Endometrial microvascular endothelial cells (primary cell): ENCODE measurements around the gene ANOS1. TPM values are rescaled to one million over a fixed set of nuclear protein-coding genes. Genes with fewer than 3 reads are reported as not detected.
"Not testable (repeated sequence)": the region's sequence is repeated elsewhere in the genome, so short reads cannot be mapped to it uniquely, and the experiment has no call there.

Source experiments
- in situ Hi-C: cut with HindIII; loops from 2 replicates; pipeline ENCODE4 v1.10.0; 2017; ENCODE audit warnings: low sequenced_read_pairs, low pct_unique_long_range_greater_than_20kb; ENCODE audit errors: inconsistent ontology term
- total RNA-seq: library from RNA; depleted of rRNA; stranded (reverse); fragments of >200 nt; gene quantifications from one replicate; pipeline ENCODE4 v1.2.3, GENCODE V29; 2015; ENCODE audit errors: inconsistent ontology term

ANOS1 gene
- total RNA-seq, 1 donor from 2014 or later: 0.28 TPM

DNA sequence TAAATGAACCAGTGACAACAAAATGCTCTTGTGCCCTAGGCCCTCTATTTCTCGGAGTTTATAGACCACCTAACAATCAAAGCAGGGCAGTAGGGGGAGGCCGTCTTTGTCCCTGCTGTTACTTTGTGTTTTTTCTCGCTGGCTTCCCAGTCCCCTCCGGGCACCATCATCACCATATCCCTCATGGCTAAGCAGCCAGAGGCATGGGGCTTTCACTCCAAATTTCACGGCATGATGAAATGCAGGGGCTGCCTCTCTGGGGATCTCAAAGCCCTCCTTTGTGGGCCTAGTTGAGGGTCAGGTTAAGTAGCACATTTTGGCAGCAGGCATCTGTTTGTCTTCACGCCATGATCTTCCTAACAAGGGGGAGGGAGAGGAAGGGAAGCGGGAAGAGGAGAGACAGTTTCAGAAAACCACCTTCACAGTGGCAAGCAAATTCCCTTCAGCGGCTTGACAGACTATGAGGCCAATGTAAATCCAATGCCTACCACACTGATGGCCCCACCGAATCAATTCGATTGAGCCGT, 91.9 kb downstream of the ANOS1 start:
- in situ Hi-C loops: no loop called here

DNA sequence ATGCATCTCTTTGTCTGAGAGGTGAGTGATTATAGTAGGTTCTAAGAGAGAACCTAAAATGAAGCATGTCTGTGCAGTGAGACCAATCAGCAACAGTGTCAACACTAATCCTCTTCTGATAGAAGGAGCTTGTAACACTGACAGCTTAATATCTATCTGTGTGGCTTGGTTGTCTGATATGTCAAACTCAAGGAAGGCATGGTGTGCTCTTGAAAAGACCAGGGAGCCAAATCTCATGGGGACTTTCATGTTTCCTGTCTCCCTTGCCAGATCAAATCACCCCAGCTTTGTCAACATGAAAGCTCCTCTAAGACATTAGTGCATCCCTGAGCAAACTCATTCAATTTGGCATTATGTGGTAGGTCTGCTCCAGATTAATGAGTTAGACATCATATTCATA, 95.4 kb downstream of the ANOS1 start:
- in situ Hi-C loops: no loop called here

DNA sequence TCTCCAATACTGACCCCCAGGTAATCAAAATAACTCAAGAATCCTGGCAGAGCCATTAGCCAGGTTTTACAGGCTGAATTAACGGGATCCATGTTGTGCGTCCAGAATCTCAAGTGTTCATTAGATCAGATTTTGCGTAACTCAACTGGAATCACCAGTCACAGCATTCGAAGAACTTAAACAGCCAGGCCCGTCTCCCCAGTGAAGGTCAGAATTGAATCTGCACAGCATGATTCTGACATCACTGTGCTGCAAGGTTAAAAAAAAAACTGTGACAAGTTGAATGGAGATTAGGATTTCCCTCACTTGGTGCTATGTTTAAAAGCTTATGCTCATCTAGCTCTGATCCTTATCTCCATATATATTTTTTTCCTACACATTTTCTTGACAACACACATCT, 96.1 kb downstream of the ANOS1 start:
- in situ Hi-C loops: no loop called here

DNA sequence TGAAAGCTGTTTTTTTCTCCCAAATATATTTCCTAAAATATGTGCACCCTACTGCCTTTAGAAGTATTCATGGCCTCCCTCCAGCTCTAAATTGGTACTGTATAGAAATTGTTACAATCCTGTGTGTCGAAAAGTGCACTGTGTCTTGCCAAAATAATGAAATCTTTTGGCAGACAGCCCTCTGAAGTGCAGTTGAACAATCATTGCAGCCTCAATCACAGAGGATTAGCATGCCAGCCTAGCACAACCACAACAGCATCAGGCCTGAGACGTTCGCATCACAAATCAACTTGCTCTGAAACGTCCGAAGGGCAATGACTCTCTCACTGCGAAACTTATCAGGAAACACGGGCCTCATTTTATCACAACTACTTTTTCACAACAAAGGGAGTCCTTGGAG, 99.0 kb downstream of the ANOS1 start:
- in situ Hi-C loops: no loop called here

DNA sequence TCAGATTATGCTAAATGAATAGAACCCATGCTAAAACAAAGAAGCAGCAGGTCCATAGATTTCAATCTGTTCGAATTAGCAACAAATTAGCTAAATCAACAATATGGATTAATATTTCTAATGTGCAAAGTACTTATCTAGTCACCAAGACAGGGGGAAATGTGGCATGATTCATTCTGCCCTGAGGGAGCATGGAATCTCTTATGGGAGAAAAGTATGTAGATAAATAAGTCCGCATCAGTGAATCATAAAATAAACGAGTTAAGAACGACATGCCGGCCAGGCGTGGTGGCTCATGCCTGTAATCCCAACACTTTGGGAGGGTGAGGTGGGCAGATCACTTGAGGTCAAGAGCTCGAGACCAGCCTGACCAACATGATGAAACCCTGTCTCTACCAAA, 102.1 kb downstream of the ANOS1 start:
- in situ Hi-C loops: no loop called here

DNA sequence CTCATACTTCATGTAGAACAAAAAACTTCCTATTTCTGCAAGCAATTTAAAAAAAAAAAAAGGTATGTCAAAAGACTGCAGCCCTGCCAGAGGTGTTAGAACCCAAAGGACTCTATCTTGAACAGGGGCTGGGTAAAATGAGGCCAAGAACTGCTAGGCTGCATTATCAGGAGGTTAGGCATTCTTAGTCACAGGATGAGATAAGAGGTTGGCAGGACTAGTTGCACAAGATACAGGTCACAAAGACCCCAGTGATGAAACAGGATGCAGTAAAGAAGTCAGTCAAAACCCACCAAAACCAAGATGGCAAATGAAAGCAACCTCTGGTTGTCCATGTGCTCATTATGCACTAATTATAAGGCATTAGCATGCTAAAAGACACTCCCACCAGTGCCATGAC, 104.1 kb downstream of the ANOS1 start:
- in situ Hi-C loops: no loop called here

DNA sequence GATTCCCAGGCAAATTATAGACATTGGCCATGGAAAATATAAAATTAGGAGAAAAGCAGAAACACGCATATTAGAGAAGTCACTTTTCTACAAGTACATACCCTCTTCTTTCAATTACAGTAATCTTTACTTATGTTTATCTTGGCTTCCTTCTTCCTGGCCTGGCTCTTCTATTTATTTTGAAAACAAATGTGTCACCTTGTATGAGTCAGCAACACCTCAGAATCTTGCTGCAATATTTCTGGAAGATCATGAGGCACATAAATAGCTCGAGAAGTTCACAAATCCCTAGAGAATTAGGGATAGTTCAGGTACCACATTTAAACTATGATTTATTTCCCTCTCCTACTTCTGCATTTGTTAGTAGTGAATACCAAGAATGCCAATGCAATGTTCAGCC, 124.6 kb downstream of the ANOS1 start:
- in situ Hi-C loops: no loop called here

DNA sequence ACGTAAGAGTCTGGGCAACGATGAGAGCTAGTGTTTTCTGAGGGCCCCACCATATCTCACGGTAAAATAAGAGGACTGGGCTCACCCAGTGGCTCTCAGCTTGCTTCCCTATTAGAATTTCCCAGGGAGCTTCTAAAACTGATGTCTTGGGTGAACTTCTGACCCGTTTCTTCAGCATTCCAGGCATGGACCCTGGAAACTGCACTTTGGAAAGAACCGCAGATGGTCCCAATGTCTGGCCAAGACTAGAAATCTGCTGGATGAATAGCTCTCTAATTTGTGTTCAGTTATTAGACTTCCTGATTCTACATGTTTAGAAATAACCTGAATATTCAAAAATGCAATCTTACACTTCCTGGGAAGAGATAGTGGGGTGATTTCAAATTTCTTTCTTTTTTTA, 127.8 kb downstream of the ANOS1 start:
- in situ Hi-C loops: no loop called here

DNA sequence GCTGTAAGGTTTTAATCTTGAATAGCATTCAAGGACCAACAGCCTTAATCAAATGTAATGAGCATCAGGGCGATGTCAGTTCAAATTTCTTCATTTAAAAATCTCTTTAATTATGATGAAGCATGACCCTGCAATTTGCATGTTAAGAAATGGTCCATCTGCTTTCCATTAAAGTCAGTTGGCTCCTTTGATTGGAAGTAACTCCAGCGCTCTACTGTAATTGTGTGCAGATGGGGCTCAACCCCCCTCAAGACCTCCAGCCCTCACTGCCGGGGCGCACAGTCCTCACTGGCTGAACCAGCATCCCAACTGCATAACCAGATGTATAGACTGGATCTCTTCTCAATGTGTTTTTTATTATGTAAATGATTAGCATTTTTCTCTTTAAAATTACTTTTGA, 140.4 kb downstream of the ANOS1 start:
- in situ Hi-C loops: no loop called here

DNA sequence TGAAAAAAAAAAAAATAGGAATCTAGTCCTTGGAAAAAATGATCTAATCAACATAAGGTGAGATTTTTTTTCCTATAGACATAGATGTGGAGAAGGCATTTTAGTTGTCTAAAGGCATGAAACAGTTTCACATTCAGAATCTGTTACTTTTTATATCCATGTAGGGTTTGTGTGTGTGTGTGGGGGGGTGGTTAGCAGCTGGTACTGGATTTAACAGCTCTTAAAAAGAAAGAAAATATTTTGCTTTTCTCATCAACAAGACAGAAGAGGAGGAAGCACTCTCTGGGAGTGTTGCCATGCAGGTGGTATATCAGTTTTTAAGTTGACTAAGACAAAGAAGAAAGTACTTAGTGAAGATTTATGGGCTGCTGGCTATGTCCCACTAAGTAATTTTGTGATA, 145.0 kb downstream of the ANOS1 start:
- in situ Hi-C loops: no loop called here

DNA sequence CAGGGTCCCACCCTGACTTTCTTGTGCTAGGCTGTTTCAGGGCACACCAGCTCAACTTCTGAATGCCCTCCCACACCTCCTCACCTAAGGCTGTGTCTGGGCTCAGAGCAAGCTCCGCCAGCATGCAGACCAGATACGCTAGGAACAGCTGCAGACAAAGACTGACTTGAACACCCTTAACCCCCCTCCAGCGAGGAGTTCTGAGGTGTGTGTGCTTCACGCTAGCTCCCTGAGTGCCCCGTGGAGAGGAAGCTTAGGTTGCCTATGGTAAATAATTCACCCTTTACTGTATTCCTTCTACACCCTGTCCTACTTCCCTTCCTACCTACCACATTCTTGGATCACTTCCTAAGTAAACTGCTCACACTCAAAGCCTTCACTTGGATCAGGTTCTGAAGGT, 152.3 kb downstream of the ANOS1 start:
- in situ Hi-C loops: no loop called here

DNA sequence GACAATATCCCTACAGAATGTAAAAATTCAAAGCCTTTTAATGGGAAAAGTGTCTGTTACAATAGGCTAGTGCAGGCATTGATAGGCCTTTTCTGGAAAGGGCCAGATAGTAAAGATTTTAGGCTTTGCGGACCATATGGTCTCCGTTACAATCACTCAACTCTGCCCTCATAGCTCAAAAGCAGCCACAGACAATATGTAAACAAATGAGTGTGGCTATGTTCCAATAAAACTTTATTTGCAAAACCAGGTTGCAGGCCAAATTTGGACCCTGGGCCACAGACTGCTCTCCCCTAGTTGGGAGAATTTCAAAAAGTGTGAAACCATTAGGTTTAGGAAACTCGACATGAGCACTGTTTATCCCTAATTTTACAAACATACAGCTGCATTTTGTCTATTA, 155.1 kb downstream of the ANOS1 start:
- in situ Hi-C loops: no loop called here

DNA sequence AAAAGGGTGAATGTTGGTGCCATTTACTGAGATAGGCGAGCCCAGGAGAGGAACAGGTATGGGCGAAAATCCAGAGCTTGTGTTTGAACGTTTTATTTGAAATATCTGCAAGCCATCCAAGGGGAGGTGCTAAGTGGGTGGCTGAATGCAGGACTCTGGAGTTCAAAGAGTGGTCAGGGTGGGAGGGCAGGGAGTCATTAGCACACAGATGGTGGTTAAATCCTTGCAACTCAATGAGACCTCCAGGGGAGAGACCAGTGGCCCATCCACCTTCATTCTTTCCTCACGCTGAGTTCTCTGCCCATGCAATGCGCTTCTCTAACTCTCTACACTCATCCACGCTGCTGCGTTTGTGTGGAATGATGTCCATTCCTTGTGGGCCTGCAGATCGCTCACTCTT, 166.2 kb downstream of the ANOS1 start:
- in situ Hi-C loops: no loop called here

DNA sequence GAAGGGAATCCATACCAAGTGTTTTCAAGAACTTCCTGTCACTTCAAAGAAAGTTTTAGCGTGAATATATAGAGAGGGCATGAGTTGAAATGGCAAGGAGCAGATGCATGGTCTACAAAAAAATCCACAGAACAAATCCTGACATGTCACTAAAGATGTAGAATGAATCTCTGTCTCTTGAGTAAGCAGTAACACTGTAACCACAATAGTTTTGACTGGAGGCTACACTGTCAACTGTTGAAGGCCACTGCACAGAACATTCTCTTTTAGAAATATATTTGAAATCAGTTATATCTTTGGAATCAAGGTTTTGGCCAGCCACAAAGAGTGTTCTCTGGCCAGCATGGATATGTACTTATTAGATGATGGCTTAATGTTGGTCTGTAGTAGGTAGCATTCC, 183.5 kb downstream of the ANOS1 start:
- in situ Hi-C loops: no loop called here

DNA sequence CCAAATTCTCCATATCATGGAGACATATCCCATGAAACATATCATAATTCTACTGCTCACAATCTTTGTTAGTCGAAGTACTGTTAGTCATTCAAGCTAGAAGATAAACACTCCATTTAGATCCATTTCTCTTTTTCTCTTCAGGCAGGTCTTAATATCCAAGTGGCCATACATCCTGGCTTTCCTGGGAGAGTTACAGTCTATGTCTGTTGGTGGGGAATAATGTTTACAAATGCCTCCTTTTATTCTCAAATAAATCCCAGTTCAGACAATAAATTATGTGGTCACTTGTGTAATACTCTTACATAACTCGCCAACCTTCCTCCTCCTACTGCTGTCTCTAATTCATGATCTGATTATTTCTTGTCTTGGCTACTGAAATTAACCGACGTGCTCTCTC, 185.2 kb downstream of the ANOS1 start:
- in situ Hi-C loops: no loop called here

DNA sequence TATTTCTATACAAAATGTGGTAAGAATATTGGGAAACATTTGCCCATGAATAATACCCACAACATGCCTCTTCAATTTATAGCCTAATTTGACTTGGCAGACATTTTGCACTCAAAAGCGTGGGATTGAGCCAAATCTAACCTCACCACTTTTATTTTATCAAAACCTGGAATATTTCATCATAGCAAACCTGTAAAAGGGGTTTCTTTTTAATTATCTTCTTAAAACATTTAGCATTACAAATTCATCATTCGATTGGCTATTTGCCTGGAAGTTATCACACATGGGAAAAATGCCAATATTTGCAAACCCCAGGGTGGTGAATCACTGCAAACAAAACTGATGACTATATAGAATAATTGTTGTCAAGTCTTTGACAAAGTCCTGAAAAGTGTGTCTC, 211.1 kb downstream of the ANOS1 start:
- in situ Hi-C loops: no loop called here

DNA sequence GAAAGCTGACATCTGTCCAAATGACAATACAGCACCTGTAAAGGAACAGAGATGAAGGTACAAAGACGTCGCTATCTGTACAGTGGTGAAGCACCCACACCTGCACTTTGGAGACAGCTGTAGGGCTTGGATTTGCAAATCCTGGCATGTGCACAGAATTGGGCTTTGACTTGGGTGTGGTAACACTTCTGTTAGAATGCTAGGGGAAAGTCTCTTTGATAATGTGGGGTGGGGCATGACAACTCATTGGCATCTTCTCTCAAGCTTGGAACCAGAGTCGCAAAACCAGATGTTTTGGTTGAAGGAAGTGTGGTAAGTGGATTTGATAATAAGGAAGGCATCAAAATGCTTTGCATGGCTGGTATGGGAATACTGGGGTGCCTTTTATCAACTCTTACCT, 211.8 kb downstream of the ANOS1 start:
- in situ Hi-C loops: no loop called here

DNA sequence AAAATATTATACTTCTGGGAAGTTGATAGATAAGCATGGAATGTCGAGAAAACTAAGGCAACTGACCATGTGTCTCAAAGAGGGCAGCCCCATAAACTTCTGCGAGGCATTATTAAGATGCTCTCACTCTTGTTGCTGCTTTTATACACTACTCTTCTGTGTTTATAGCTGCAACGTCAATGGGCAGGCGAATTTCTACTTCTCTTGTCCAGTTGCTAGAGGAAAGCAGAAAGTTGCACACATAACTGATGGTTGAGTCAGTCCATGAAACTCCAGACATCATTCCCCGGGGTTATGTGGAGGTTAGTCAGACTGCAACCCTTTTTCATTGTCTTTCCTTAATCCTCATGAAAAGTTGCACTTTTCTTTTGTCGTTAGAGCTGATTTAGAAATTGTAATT, 227.5 kb downstream of the ANOS1 start:
- in situ Hi-C loops: no loop called here

DNA sequence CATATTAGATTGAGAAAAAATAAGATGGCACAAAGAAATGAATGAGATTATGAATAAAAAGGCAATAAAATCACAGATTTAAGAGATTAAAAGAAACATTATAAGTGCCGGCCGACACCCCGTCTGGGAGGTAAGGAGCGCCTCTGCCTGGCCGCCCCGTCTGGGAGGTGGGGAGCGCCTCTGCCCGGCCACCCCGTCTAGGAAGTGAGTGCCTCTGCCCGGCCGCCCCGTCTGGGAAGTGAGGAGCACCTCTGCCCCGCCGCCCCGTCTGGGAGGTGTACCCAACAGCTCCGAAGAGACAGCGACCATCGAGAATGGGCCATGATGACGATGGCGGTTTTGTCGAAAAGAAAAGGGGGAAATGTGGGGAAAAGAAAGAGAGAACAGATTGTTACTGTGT, 229.8 kb downstream of the ANOS1 start:
- in situ Hi-C loops: not testable (repeated sequence)

DNA sequence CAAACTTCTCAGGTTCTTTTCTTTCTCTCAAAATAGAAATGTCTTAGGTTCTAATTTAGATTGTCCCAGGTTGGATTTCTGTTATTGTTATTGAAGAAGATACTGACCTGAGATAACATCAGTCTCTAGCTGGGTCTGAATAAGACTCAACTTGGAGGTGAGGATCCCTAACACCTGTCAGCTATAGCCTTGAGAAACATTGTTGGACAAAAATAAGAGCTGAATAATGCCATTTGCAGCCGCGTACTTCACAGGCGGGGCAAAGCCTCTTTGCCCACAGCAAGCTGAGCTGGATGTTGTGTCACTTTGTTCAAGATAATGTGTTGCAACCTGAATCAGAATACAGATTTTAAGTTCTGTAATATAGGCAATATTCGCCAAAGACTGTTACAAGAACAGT, 231.7 kb downstream of the ANOS1 start:
- in situ Hi-C loops: no loop called here

DNA sequence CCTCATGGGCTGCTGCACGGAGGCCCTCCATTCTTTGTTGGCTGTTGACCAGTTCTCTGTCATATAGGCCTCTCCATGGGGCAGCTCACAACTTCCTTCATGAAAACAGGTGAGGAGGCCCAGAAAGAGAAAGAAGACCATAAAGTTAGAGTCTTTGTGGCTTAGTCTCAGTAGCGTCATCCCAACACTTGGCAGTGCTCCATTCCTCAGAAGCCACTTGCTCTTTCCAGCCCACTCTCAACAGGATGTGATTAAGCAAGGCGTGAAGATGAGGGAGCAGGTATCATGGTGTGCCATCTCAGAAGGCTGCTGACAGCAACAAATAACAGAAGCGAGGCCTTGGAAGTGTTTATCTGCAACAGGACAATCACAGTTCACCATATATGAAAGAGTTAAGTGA, 236.9 kb downstream of the ANOS1 start:
- in situ Hi-C loops: not testable (repeated sequence)
